AG09309 (cell line): ENCODE data around the gene TSGA10IP.

Experiments
- DNase-seq: peaks from one replicate; pipeline ENCODE4 v3.0.0-alpha.2; 2010; ENCODE audit warnings: low read depth
- H3K4me3 ChIP-seq: 2 replicates; pipeline ENCODE4 v1.5.1; 2011; ENCODE audit warnings: mild to moderate bottlenecking, low read depth, low read length, moderate library complexity; ENCODE audit not compliant: control insufficient read depth
- CTCF ChIP-seq: IDR thresholded peaks from 2 replicates; pipeline ENCODE4 v1.5.1; 2011; ENCODE audit warnings: mild to moderate bottlenecking, low read depth, low read length, inconsistent platforms; ENCODE audit not compliant: insufficient read depth, control insufficient read depth; ENCODE audit errors: missing control alignments

TSGA10IP gene

DNA sequence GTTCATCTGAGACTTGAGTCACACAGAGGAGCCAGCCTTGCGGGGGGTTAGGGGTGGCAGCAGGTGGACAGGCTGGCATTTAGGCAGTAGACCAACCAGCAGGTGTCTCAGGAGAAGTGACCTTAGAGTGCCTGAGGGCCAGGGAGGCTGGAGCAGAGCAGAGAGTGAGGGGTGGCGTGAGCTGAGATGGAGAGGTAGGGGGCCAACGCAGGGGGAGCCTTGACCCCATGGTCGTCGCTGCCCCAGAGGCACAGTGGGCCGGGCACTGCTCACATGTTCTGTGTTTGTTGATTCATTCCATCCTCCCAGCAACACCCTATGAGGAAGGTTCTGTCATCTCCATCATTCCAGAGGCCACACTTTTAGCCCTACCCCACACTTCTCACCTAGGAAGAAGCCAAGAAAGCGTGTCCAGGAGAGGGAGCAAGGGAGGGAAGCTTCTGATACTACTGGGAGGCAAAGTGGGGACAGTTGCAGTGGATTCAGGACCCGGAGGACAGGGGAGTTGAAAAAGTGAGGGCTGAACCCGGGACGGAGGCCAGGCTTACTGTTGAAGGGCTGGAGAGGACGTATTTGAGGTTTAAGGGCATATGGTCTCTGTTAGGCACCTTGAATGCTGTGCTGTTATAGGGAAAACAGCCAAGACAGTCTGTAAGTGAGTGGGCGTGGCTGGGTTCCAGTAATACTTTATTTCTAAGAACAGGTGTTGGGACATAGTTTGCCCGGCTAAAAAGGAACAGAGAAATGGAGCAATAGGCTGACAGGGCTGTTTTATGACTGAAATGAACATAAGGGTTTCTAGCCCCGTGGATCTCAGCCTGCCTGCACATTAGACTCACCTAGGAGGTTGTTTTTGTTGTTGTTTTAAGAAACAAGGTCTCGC lies 23.6 kb downstream of the TSGA10IP start:
- H3K4me3 ChIP-seq = no peak overlapping the region
- TF ChIP-seq CTCF = no peak
- no peak for DNase-seq

- no peak for DNase-seq
- no peak overlapping the region for H3K4me3 ChIP-seq
- TF ChIP-seq CTCF = no peak
These were observed 26.8 kb downstream of the TSGA10IP start for GRCh38 chr11:65972116-65972515.

DNA sequence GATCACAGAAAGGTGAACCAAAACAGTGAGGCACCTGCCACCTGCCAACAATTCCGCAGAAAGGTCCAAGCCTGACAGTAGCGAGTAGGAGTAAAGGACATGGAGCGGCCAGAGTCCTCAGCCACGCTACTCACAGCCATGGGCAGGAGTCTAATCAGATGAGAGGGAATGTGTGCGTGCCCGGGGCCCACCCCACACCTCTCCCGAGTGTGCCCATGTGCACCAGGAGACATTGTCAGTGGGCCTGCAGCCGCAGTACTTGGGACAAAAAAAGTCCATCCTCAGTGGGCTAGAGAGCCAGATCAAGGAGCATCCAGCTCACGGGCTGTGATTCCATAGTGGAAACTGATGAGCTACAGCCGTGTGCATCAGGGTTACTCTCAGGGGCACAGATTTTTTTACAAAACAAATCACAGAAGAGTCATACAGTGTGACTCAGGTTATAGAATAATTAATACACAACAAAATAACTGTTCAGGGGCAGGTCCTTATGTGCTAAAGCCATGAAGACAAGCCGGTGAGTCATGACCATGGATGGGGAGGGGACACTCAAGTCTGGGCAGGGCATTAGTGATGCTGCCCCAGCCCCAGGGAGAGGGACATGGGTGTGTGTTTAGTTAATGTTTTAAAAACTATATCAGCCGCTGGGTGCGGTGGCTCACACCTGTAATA lies 28.3 kb downstream of the TSGA10IP start:
- no peak for TF ChIP-seq CTCF
- H3K4me3 ChIP-seq = no peak overlapping the region
- no peak for DNase-seq

DNA sequence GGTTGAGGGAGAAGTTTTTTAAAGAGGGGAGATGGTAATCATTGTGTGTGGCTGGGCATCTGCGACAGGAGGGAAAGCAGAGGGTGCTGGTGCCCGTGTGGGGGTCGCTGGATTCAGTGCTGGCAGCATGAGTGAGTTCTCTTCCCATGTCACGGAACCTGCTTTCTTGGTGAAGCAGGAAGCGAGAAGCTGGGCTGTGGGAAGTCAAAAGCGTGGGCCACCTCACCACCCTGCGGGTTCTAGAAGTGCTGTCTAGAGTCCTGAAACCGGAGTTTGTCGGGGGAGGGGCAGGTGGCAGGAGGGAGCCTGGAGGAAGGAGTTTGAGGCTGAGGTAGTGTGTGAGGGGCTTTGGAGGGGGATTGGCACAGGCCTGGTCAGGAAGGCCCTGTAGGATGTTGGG lies 30.5 kb downstream of the TSGA10IP start:
- TF ChIP-seq CTCF = no peak
- DNase-seq = no peak
- H3K4me3 ChIP-seq = no peak overlapping the region

DNA sequence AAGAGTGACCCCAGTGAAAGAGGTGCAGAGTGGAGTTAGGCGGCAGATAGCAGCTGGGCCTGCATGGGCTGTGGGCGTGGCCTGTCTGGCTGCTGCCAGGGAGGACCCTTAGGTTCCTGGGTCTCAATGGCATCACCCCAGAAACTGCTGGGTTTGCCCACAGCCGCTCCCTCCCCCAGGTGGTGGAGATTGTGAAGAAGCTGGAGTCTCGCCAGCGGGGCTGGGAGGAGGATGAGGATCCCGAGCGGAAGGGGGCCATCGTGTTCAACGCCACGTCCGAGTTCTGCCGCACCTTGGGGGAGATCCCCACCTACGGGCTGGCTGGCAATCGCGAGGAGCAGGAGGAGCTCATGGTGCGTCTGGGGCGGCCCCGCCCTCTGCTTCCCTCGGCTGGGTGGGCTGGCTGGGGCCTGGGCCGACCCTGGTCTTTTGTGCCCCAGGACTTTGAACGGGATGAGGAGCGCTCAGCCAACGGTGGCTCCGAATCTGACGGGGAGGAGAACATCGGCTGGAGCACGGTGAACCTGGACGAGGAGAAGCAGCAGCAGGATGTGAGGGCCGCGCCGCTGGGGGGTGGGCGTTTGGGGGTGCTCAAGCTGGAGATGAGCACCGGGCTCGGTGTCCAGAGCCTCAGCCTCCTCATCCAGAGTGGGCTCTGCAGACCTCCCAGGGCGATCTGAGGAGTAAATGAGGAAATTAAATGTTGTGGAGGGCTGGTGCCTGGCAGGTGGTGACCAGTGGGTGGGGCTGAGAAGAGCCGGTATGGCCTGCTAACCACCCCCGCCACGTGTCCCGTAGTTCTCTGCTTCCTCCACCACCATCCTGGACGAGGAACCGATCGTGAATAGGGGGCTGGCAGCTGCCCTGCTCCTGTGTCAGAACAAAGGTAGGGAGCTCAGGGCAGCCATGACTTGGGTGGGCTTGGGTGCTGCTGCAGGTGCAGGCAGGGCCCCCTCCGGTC lies 31.2 kb downstream of the TSGA10IP start:
- DNase-seq = no peak
- TF ChIP-seq CTCF = no peak
- H3K4me3 ChIP-seq = no peak overlapping the region
